CD14-positive monocyte (primary cell): Measurements from ENCODE around the gene LRP8. TPM values are rescaled to one million over a fixed set of nuclear protein-coding genes. Genes with fewer than 3 reads are reported as not detected.
A peak's percentile ranks its signal among the peaks of the same experiment; 100 is the strongest.

ENCODE experiments used
- DNase-seq, 3 donors: peaks; one replicate each; pipeline ENCODE4 v3.0.0-alpha.2; 2011 to 2022
- H2AFZ ChIP-seq: 2 replicates; pipeline ENCODE4 v1.6.0; 2012; ENCODE audit warnings: mild to moderate bottlenecking, low read depth, low read length, inconsistent platforms; ENCODE audit not compliant: insufficient read depth, poor library complexity, severe bottlenecking
- H3K27ac ChIP-seq, 2 donors: 1 replicate in 1 of 2; 2 replicates in 1 of 2; pipeline ENCODE4 v1.5.1; 2012 to 2013; ENCODE audit warnings: low read length in 2 of 2, control low read depth in 1 of 2, inconsistent platforms in 1 of 2, low read depth in 1 of 2, mild to moderate bottlenecking in 1 of 2
- H3K27me3 ChIP-seq, 2 donors: one replicate each; pipeline versions ENCODE4 v1.6.0 to v1.6.1; 2011 to 2013; ENCODE audit warnings: low read length in 2 of 2; ENCODE audit not compliant: control insufficient read depth in 2 of 2, insufficient read depth in 2 of 2
- H3K36me3 ChIP-seq, 2 donors: replicated peaks in 1 of 2; 1 replicate in 1 of 2; 2 replicates in 1 of 2; pipeline versions ENCODE4 v1.5.1 to v1.6.1; 2012 to 2013; ENCODE audit warnings: low read length in 2 of 2, control low read depth in 1 of 2, inconsistent platforms in 1 of 2, mild to moderate bottlenecking in 1 of 2; ENCODE audit not compliant: insufficient read depth in 2 of 2, control insufficient read depth in 1 of 2
- H3K4me1 ChIP-seq, 2 donors: 1 replicate in 1 of 2; 2 replicates in 1 of 2; pipeline versions ENCODE4 v1.5.1 to v1.6.1; 2012 to 2013; ENCODE audit warnings: low read length in 2 of 2, control low read depth in 1 of 2, inconsistent platforms in 1 of 2, mild to moderate bottlenecking in 1 of 2, moderate library complexity in 1 of 2; ENCODE audit not compliant: insufficient read depth in 2 of 2, control insufficient read depth in 1 of 2
- H3K4me2 ChIP-seq: replicated peaks from 2 replicates; pipeline ENCODE3; 2012; ENCODE audit warnings: low read length, moderate library complexity, mild to moderate bottlenecking; ENCODE audit not compliant: poor library complexity, severe bottlenecking; ENCODE audit errors: extremely low read depth
- H3K4me3 ChIP-seq, 3 experiments: fragments of 200-600 bp in 1 of 3; sonication (generic) in 1 of 3; replicated peaks in 1 of 3; 1 replicate in 2 of 3; 2 replicates in 1 of 3; pipeline ENCODE4 v1.5.1; 2011 to 2013; ENCODE audit warnings: low read length in 3 of 3, mild to moderate bottlenecking in 3 of 3, control low read depth in 2 of 3, low read depth in 2 of 3, inconsistent platforms in 1 of 3, moderate library complexity in 1 of 3
- H3K79me2 ChIP-seq: 2 replicates; pipeline ENCODE4 v1.6.0; 2012; ENCODE audit warnings: mild to moderate bottlenecking, control low read depth, inconsistent platforms, low read length, moderate library complexity; ENCODE audit not compliant: insufficient read depth
- H3K9ac ChIP-seq: 2 replicates; pipeline ENCODE4 v1.6.0; 2017; ENCODE audit warnings: low read length, mild to moderate bottlenecking; ENCODE audit not compliant: insufficient read depth, poor library complexity, severe bottlenecking
- H3K9me3 ChIP-seq, 2 donors: replicated peaks in 1 of 2; 1 replicate in 1 of 2; 2 replicates in 1 of 2; pipeline versions ENCODE4 v1.5.1 to v1.6.1; 2012 to 2013; ENCODE audit warnings: low read length in 2 of 2, control low read depth in 1 of 2; ENCODE audit not compliant: control insufficient read depth in 1 of 2, insufficient read depth in 1 of 2
- H4K20me1 ChIP-seq: 2 replicates; pipeline ENCODE4 v1.6.0; 2012; ENCODE audit warnings: mild to moderate bottlenecking, low read length, control low read depth, moderate library complexity; ENCODE audit not compliant: insufficient read depth
- H3K27ac Mint-ChIP-seq, 7 donors: one replicate each; pipeline ENCODE4 v1.8.0; 2020; ENCODE audit warnings: mild to moderate bottlenecking in 7 of 7, mixed read lengths in 7 of 7, moderate library complexity in 6 of 7, inconsistent platforms in 2 of 7
- H3K27me3 Mint-ChIP-seq, 3 donors: one replicate each; pipeline ENCODE4 v1.8.0; 2021 to 2022; ENCODE audit warnings: low read depth in 3 of 3, mild to moderate bottlenecking in 3 of 3, mixed read lengths in 3 of 3, moderate library complexity in 3 of 3, inconsistent platforms in 1 of 3
- H3K36me3 Mint-ChIP-seq, 2 donors: one replicate each; pipeline ENCODE4 v1.8.0; 2020; ENCODE audit warnings: mixed read lengths in 2 of 2, inconsistent platforms in 1 of 2, mild to moderate bottlenecking in 1 of 2
- H3K4me1 Mint-ChIP-seq: one replicate; pipeline ENCODE4 v1.8.0; 2020; ENCODE audit warnings: mild to moderate bottlenecking, mixed read lengths
- H3K4me3 Mint-ChIP-seq, 2 donors: one replicate each; pipeline ENCODE4 v1.8.0; 2020; ENCODE audit warnings: mild to moderate bottlenecking in 2 of 2, mixed read lengths in 2 of 2, moderate library complexity in 1 of 2
- H3K9me3 Mint-ChIP-seq, 7 donors: one replicate each; pipeline ENCODE4 v1.8.0; 2020 to 2022; ENCODE audit warnings: mixed read lengths in 7 of 7, mild to moderate bottlenecking in 6 of 7, moderate library complexity in 6 of 7, inconsistent platforms in 2 of 7
- CTCF ChIP-seq: fragments of 200-600 bp; IDR thresholded peaks from one replicate; pipeline ENCODE4 v1.8.0; 2022; ENCODE audit warnings: antibody characterized with exemption, mild to moderate bottlenecking
- WGBS: methylation state at CpG from one replicate; pipeline ENCODE4 v1.1.5; 2013; ENCODE audit warnings: missing lambda C conversion rate; ENCODE audit not compliant: insufficient coverage; 5-methylcytosine and 5-hydroxymethylcytosine counted together
- intact Hi-C, 2 donors: fragments of 100-400 bp; cut with micrococcal nuclease; formaldehyde crosslinking; loops; one replicate each; pipeline versions ENCODE4 v1.15.0 to v1.15.1; 2023
- polyA plus RNA-seq, 3 donors: library from polyadenylated mRNA; depleted of rRNA in 1 of 3; unstranded in 2 of 3; stranded (reverse) in 1 of 3; fragments of 300-500 nt in 2 of 3; fragments of >200 nt in 1 of 3; fragmentation: Illumina TruSeq in 2 of 3; gene quantifications; 1 replicate in 2 of 3; 2 replicates in 1 of 3; pipeline ENCODE4 v1.2.3, GENCODE V29; 2012 to 2021

Gene LRP8
- polyA plus RNA-seq, 3 donors = 0.76 to 11.3 (median 0.95) TPM

- DNase-seq = peak; percentile 48 to 67 (median 58)
- 12% methylated on average over 5 of the region's 5 CpGs for WGBS
- Histone ChIP-seq H2AFZ (no peak overlapping the region), H3K27ac (peak overlapping the region; percentile 30 to 36), H3K79me2 (peaks cover 9% of the 10 kb centered on the region), H3K36me3 (no peaks in the 10 kb centered on the region), H3K27me3 (no peaks in the 10 kb centered on the region), H3K4me3 (no peak overlapping the region), H4K20me1 (peaks cover 7% of the 10 kb centered on the region), H3K4me1 (peaks cover 34 to 47% of the 10 kb centered on the region in 2 donors), H3K9me3 (no peaks in the 10 kb centered on the region), H3K9ac (peak overlapping the region; percentile 18), H3K4me2 (peak overlapping the region; percentile 5)
- no peaks in the 10 kb centered on the region for H3K9me3 Mint-ChIP-seq
- intact Hi-C loops = no loop called here
- TF ChIP-seq CTCF = no peak
- peak overlapping the region in 1 of 2 donors; percentile 62 for H3K4me3 Mint-ChIP-seq
- H3K27me3 Mint-ChIP-seq = peaks cover 0 to 9% (median 5%) of the 10 kb centered on the region in 3 donors
- peaks cover 43% of the 10 kb centered on the region for H3K4me1 Mint-ChIP-seq
- peaks cover 4 to 5% of the 10 kb centered on the region in 2 donors for H3K36me3 Mint-ChIP-seq
- peak overlapping the region in 6 of 7 donors; percentile 3 to 74 (median 61) for H3K27ac Mint-ChIP-seq
These were observed 2.9 kb upstream of the LRP8 start for GRCh38 chr1:53330819-53331218.

GRCh38 chr1:53328541-53329499 lies 950 bp upstream of the LRP8 start:
- Histone ChIP-seq H3K4me2 (peak overlapping the region; percentile 87), H3K4me1 (peaks cover 36 to 53% of the 10 kb centered on the region in 2 donors), H3K36me3 (peaks cover 5 to 8% of the 10 kb centered on the region in 2 donors), H3K79me2 (peaks cover 29% of the 10 kb centered on the region), H2AFZ (peak overlapping the region; percentile 81), H4K20me1 (peaks cover 7% of the 10 kb centered on the region), H3K9ac (no peak overlapping the region), H3K27me3 (no peaks in the 10 kb centered on the region), H3K27ac (peak overlapping the region in 1 of 2 donors; percentile 64), H3K4me3 (peak overlapping the region; percentile 47 to 81 (median 49)), H3K9me3 (no peaks in the 10 kb centered on the region)
- no peak for DNase-seq
- Mint-ChIP-seq H3K36me3 (peaks cover 12 to 13% of the 10 kb centered on the region in 2 donors), H3K27ac (peak overlapping the region in 2 of 7 donors; percentile 80 to 82), H3K4me1 (peaks cover 49% of the 10 kb centered on the region), H3K4me3 (peak overlapping the region; percentile 96 to 97), H3K9me3 (no peaks in the 10 kb centered on the region), H3K27me3 (peaks cover 0 to 6% (median 1%) of the 10 kb centered on the region in 3 donors)
- WGBS = 88% methylated on average over 31 of the region's 35 CpGs
- peak; percentile 21 for TF ChIP-seq CTCF
- intact Hi-C loops = no loop called here
